Skin of body (tissue), 3 donors: Measurements from ENCODE around the gene ELL3. TPM values are rescaled to one million over a fixed set of nuclear protein-coding genes. Genes with fewer than 3 reads are reported as not detected.
"Not testable (repeated sequence)": the region's sequence is repeated elsewhere in the genome, so short reads cannot be mapped to it uniquely, and the experiment has no call there.

ENCODE experiments used
- DNase-seq: peaks from one replicate; lab custom pipeline; 2025; lab: John Stamatoyannopoulos, UW
- small RNA-seq: library from RNA; depleted of rRNA; stranded (forward); fragments of <200 nt; gene quantifications from one replicate; pipeline ENCODE3, GENCODE V24; 2014; ENCODE audit warnings: low replicate concordance
- total RNA-seq: library from RNA; depleted of rRNA; stranded (reverse); fragments of >200 nt; gene quantifications from one replicate; pipeline ENCODE4 v1.2.3, GENCODE V29; 2014

Gene ELL3
- total RNA-seq, 1 donor from 2014 or later = 14.2 TPM

GRCh38 chr15:43728053-43728725 is 48.6 kb downstream of the ELL3 start:
- DNase-seq = not testable (repeated sequence)

GRCh38 chr15:43726306-43726705 is 50.5 kb downstream of the ELL3 start:
- DNase-seq = not testable (repeated sequence)

- no peak for DNase-seq
Measured at GRCh38 chr15:43723151-43723550, 53.6 kb downstream of the ELL3 start.

Small RNA genes within 50 kb of the gene (small RNA-seq; reads per million reads assigned to genes)
- gene MIR1282 = not detected
- gene RNU6-354P = not detected

Other genes with a start within 250 kb of the ELL3 start
- 29.7 TPM for gene PPIP5K1, start 186.8 kb downstream of the ELL3 start, total RNA-seq
- gene CKMT1B, start 182.9 kb downstream of the ELL3 start, total RNA-seq = 3.9 TPM
- 0.59 TPM for gene STRC, start 158.2 kb downstream of the ELL3 start, total RNA-seq
- 1.8 TPM for gene CATSPER2, start 128.1 kb downstream of the ELL3 start, total RNA-seq
- 7.1 TPM for gene CKMT1A, start 83.1 kb downstream of the ELL3 start, total RNA-seq
- gene PDIA3, start 30.5 kb downstream of the ELL3 start, total RNA-seq = 88.7 TPM
- gene SERF2, start 15.4 kb upstream of the ELL3 start, total RNA-seq = 196 TPM
- gene SERINC4, start 23.3 kb upstream of the ELL3 start, total RNA-seq = 0.10 TPM
- gene HYPK, start 23.6 kb upstream of the ELL3 start, total RNA-seq = 14.4 TPM
- gene MFAP1, start 47.7 kb upstream of the ELL3 start, total RNA-seq = 20.3 TPM
- 8.7 TPM for gene WDR76, start 50.0 kb upstream of the ELL3 start, total RNA-seq